HepG2 (cell line): ENCODE results near the gene GRK5. TPM values are rescaled to one million over a fixed set of nuclear protein-coding genes. Genes with fewer than 3 reads are reported as not detected.
A peak's percentile ranks its signal among the peaks of the same experiment; 100 is the strongest.

Experiments used
- ARNTL ChIP-seq: sonication (generic); formaldehyde crosslinking; IDR thresholded peaks from 2 replicates; pipeline ENCODE4 v1.4.0; 2020; ENCODE audit warnings: mild to moderate bottlenecking, missing genetic modification reagents
- CEBPZ ChIP-seq: IDR thresholded peaks from 2 replicates; pipeline ENCODE4 v1.6.1; 2012; ENCODE audit warnings: low read length, improper control_type of control experiment
- KAT7 ChIP-seq: IDR thresholded peaks from 2 replicates; pipeline ENCODE4 v1.6.1; 2018; ENCODE audit warnings: borderline replicate concordance, missing compliant biosample characterization
- SMARCC2 ChIP-seq: fragments of 450-650 bp; IDR thresholded peaks from 2 replicates; pipeline ENCODE4 v1.6.1; 2017; ENCODE audit warnings: antibody characterized with exemption, mild to moderate bottlenecking
- SPEN ChIP-seq: sonication (generic); formaldehyde crosslinking; IDR thresholded peaks from 2 replicates; pipeline ENCODE4 v1.5.1; 2020; ENCODE audit warnings: low read depth, mild to moderate bottlenecking, missing genetic modification reagents
- STAT6 ChIP-seq: sonication (generic); formaldehyde crosslinking; IDR thresholded peaks from 2 replicates; pipeline ENCODE4 v1.4.0; 2020; ENCODE audit warnings: missing genetic modification reagents, mild to moderate bottlenecking, borderline replicate concordance
- YEATS4 ChIP-seq: sonication (generic); formaldehyde crosslinking; IDR thresholded peaks from 2 replicates; pipeline ENCODE4 v1.4.0; 2020; ENCODE audit warnings: missing genetic modification reagents, borderline replicate concordance
- ZNF138 ChIP-seq: sonication (generic); formaldehyde crosslinking; IDR thresholded peaks from 2 replicates; pipeline ENCODE4 v1.5.0; 2020; ENCODE audit warnings: mild to moderate bottlenecking, low read depth, missing genetic modification reagents
- ZNF275 ChIP-seq: sonication (generic); formaldehyde crosslinking; IDR thresholded peaks from 2 replicates; pipeline ENCODE4 v1.8.0; 2022; ENCODE audit warnings: missing genetic modification reagents, mild to moderate bottlenecking, inconsistent platforms, borderline replicate concordance
- ZNF292 ChIP-seq: sonication (generic); formaldehyde crosslinking; IDR thresholded peaks from 2 replicates; pipeline ENCODE4 v1.8.1; 2022; ENCODE audit warnings: mild to moderate bottlenecking, low read depth, missing genetic modification reagents, borderline replicate concordance
- polyA plus RNA-seq, 8 experiments: library from polyadenylated mRNA; depleted of rRNA in 3 of 8; stranded (reverse) in 7 of 8; unstranded in 1 of 8; fragments of >200 nt; fragmentation: Illumina TruSeq in 4 of 8; extraction: Trizol in 4 of 8; gene quantifications; 2 replicates each; pipeline versions ENCODE4 v1.2.1 to v1.2.3, GENCODE V29; 2011 to 2016; ENCODE audit warnings: low read depth in 4 of 8, missing spikeins in 1 of 8, mixed read lengths in 1 of 8; ENCODE audit not compliant: insufficient read depth in 1 of 8
- total RNA-seq, 5 experiments: library from RNA; depleted of rRNA; stranded (reverse); fragments of >200 nt; fragmentation: Illumina TruSeq; extraction: Trizol; gene quantifications; 2 replicates each; pipeline ENCODE4 v1.2.3, GENCODE V29; 2016; ENCODE audit warnings: low read depth in 1 of 5
- TF ChIP-seq, protein P1 (sequence below): sonication (generic); formaldehyde crosslinking; IDR thresholded peaks from 2 replicates; pipeline ENCODE4 v1.4.0; 2020; ENCODE audit warnings: missing genetic modification reagents
- TF ChIP-seq, protein P2 (sequence below): IDR thresholded peaks from 2 replicates; pipeline ENCODE4 v1.6.1; 2016; ENCODE audit warnings: missing compliant biosample characterization, missing genetic modification reagents, borderline replicate concordance

GRK5 gene
- total and polyA plus RNA-seq, 2 of the 13 experiments (the other 11 are each of a cell fraction or from before 2014, with no cell fraction given): 10.4 to 12.6 TPM

- TF ChIP-seq STAT6 (CRISPR knock-in tag) (0 out of 2 replicates have a peak, but pooled peaks have one; percentile 15), ZNF138 (CRISPR knock-in tag) (no peak), ARNTL (CRISPR knock-in tag) (no peak), SPEN (CRISPR knock-in tag) (no peak), CEBPZ (no peak), ZNF275 (no peak), SMARCC2 (no peak), YEATS4 (CRISPR knock-in tag) (no peak), KAT7 (CRISPR knock-in tag) (no peak), ZNF292 (no peak)
- TF ChIP-seq, protein P1, sequence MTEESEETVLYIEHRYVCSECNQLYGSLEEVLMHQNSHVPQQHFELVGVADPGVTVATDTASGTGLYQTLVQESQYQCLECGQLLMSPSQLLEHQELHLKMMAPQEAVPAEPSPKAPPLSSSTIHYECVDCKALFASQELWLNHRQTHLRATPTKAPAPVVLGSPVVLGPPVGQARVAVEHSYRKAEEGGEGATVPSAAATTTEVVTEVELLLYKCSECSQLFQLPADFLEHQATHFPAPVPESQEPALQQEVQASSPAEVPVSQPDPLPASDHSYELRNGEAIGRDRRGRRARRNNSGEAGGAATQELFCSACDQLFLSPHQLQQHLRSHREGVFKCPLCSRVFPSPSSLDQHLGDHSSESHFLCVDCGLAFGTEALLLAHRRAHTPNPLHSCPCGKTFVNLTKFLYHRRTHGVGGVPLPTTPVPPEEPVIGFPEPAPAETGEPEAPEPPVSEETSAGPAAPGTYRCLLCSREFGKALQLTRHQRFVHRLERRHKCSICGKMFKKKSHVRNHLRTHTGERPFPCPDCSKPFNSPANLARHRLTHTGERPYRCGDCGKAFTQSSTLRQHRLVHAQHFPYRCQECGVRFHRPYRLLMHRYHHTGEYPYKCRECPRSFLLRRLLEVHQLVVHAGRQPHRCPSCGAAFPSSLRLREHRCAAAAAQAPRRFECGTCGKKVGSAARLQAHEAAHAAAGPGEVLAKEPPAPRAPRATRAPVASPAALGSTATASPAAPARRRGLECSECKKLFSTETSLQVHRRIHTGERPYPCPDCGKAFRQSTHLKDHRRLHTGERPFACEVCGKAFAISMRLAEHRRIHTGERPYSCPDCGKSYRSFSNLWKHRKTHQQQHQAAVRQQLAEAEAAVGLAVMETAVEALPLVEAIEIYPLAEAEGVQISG: no peak
- TF ChIP-seq, protein P2, sequence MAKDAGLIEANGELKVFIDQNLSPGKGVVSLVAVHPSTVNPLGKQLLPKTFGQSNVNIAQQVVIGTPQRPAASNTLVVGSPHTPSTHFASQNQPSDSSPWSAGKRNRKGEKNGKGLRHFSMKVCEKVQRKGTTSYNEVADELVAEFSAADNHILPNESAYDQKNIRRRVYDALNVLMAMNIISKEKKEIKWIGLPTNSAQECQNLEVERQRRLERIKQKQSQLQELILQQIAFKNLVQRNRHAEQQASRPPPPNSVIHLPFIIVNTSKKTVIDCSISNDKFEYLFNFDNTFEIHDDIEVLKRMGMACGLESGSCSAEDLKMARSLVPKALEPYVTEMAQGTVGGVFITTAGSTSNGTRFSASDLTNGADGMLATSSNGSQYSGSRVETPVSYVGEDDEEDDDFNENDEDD (CRISPR knock-in tag): no peak
Measured at GRCh38 chr10:119177708-119178371, 29.5 kb upstream of the GRK5 start (continued).
